Upper lobe of left lung (tissue), 6 donors: Measurements from ENCODE around the gene BMPR2. TPM values are rescaled to one million over a fixed set of nuclear protein-coding genes. Genes with fewer than 3 reads are reported as not detected.

Source experiments
- ATAC-seq, 2 donors: fragments of 200-7000 bp; cut with Tn5 transposase; one replicate each; pipeline ENCODE4 v1.9.1; 2022; ENCODE audit warnings: mild to moderate bottlenecking in 2 of 2, moderate library complexity in 2 of 2; ENCODE audit not compliant: low FRiP score in 2 of 2
- DNase-seq, 2 donors: peaks; one replicate each; pipeline ENCODE4 v3.0.0-alpha.2; 2019 to 2020
- H3K27ac ChIP-seq, 4 donors: fragments of 200-600 bp; sonication (generic); one replicate each; pipeline ENCODE4 v1.5.1; 2016 to 2019
- H3K27me3 ChIP-seq, 4 donors: fragments of 200-600 bp; sonication (generic); one replicate each; pipeline ENCODE4 v1.5.1; 2017 to 2019
- H3K36me3 ChIP-seq, 4 donors: fragments of 200-600 bp; sonication (generic); one replicate each; pipeline ENCODE4 v1.5.1; 2016 to 2019
- H3K4me1 ChIP-seq, 4 donors: fragments of 200-600 bp; sonication (generic); one replicate each; pipeline ENCODE4 v1.5.1; 2018 to 2019
- H3K4me3 ChIP-seq, 4 donors: fragments of 200-600 bp; sonication (generic); one replicate each; pipeline ENCODE4 v1.5.1; 2017 to 2019; ENCODE audit warnings: mild to moderate bottlenecking in 2 of 4, moderate library complexity in 1 of 4
- H3K9me3 ChIP-seq, 4 donors: fragments of 200-600 bp; sonication (generic); one replicate each; pipeline ENCODE4 v1.5.1; 2018 to 2019
- CTCF ChIP-seq, 6 experiments: fragments of 450-650 bp in 4 of 6; fragments of 200-600 bp in 2 of 6; sonication (generic) in 2 of 6; IDR thresholded peaks; one replicate each; pipeline ENCODE4 v1.5.1; 2016 to 2019; ENCODE audit warnings: antibody characterized with exemption in 6 of 6
- EP300 ChIP-seq, 4 donors: sonication (generic); formaldehyde crosslinking; IDR thresholded peaks; one replicate each; pipeline ENCODE4 v1.5.1; 2017; ENCODE audit warnings: antibody characterized with exemption in 4 of 4, control low read depth in 2 of 4
- POLR2A ChIP-seq, 4 donors: fragments of 450-650 bp; IDR thresholded peaks; one replicate each; pipeline ENCODE4 v1.5.1; 2016 to 2017; ENCODE audit warnings: antibody characterized with exemption in 4 of 4, mild to moderate bottlenecking in 2 of 4
- POLR2AphosphoS5 ChIP-seq, 2 donors: sonication (generic); formaldehyde crosslinking; IDR thresholded peaks; one replicate each; pipeline ENCODE4 v1.5.1; 2017; ENCODE audit warnings: antibody characterized with exemption in 2 of 2
- WGBS, 2 donors: methylation state at CpG; one replicate each; pipeline ENCODE4 v1.1.5; 2017 to 2018; 5-methylcytosine and 5-hydroxymethylcytosine counted together
- total RNA-seq, 6 donors: library from RNA; depleted of rRNA in 4 of 6; stranded (reverse); fragments of >200 nt in 4 of 6; gene quantifications; one replicate each; pipeline versions ENCODE4 v1.1.0 to v1.2.1, GENCODE V29; 2016 to 2021
- donor health status: DM: no; HTN: no; CAD: no; lungs with moderate emphysema.
- donor health status: DM: no; HTN: yes; CAD: no; lungs with severe emphysema.

BMPR2 gene
- total RNA-seq, 6 donors from 2014 or later, result 23.0 to 133 (median 77.2) TPM

- DNase-seq (no peak), ATAC-seq (no peak)
- TF ChIP-seq CTCF (IDR thresholded peaks at IDR 0.05) (no peak), POLR2AphosphoS5 (IDR thresholded peaks at IDR 0.05) (no peak), EP300 (IDR thresholded peaks at IDR 0.05) (no peak), POLR2A (IDR thresholded peaks at IDR 0.05) (no peak)
- Histone ChIP-seq H3K36me3 (no peaks in the 10 kb centered on the region), H3K27me3 (no peaks in the 10 kb centered on the region), H3K4me1 (peaks cover 7 to 10% (median 9%) of the 10 kb centered on the region in 4 donors), H3K27ac (no peak overlapping the region), H3K9me3 (no peaks in the 10 kb centered on the region), H3K4me3 (no peak overlapping the region)
- WGBS, 2 donors, result 92% methylated on average over 2 of the region's 2 CpGs
Observed at GRCh38 chr2:202592566-202592965, 216.4 kb downstream of the BMPR2 start.

- H3K9me3 ChIP-seq, result no peaks in the 10 kb centered on the region
- H3K4me3 ChIP-seq, result no peak overlapping the region
- no peak overlapping the region for H3K27ac ChIP-seq
- 83 to 88% methylated on average over 2 of the region's 2 CpGs for WGBS, 2 donors
- no peaks in the 10 kb centered on the region for H3K36me3 ChIP-seq
- DNase-seq, result no peak
- H3K27me3 ChIP-seq, result no peaks in the 10 kb centered on the region
- TF ChIP-seq POLR2AphosphoS5 (IDR thresholded peaks at IDR 0.05) (no peak), EP300 (IDR thresholded peaks at IDR 0.05) (no peak), CTCF (IDR thresholded peaks at IDR 0.05) (no peak), POLR2A (IDR thresholded peaks at IDR 0.05) (no peak)
- ATAC-seq, result no peak
- H3K4me1 ChIP-seq, result no peaks in the 10 kb centered on the region
Observed at GRCh38 chr2:202599105-202599504, 223.0 kb downstream of the BMPR2 start.

GRCh38 chr2:202599911-202600310 is 223.8 kb downstream of the BMPR2 start:
- Histone ChIP-seq H3K9me3 (no peaks in the 10 kb centered on the region), H3K36me3 (no peaks in the 10 kb centered on the region), H3K4me3 (no peak overlapping the region), H3K27me3 (no peaks in the 10 kb centered on the region), H3K27ac (peak overlapping the region in 1 of 4 donors; percentile 40), H3K4me1 (no peaks in the 10 kb centered on the region)
- WGBS, 2 donors, result 57 to 68% methylated on average over 4 of the region's 4 CpGs
- TF ChIP-seq EP300 (IDR thresholded peaks at IDR 0.05), result no peak
- TF ChIP-seq POLR2A (IDR thresholded peaks at IDR 0.05), result no peak
- no peak for TF ChIP-seq POLR2AphosphoS5 (IDR thresholded peaks at IDR 0.05)
- no peak for TF ChIP-seq CTCF (IDR thresholded peaks at IDR 0.05)
- DNase-seq, result no peak
- no peak for ATAC-seq

DNA sequence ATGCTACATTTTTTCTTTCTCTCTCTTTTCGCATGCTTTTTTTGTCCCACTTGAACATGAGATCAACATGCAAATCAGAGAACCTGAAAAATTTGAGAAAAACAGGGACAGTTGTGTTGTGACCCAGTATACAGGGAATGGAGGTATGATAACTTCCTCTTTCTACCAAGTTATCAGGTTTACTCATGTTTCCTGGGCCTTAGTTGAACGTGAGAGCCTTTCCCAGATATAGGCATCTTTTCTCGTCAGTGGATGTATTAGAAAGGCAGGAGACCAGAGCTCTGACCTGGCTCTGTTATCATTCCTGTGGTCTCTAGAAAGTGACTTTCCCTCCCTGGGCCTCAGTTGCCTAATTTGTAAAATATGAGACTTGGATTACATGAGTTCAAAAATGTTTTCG is 228.6 kb downstream of the BMPR2 start:
- H3K27ac ChIP-seq, result no peak overlapping the region
- ATAC-seq (no peak), DNase-seq (no peak)
- H3K27me3 ChIP-seq, result no peaks in the 10 kb centered on the region
- peaks cover 0 to 10% (median 0%) of the 10 kb centered on the region in 4 donors for H3K4me1 ChIP-seq
- no peak overlapping the region for H3K4me3 ChIP-seq
- H3K36me3 ChIP-seq, result no peaks in the 10 kb centered on the region
- H3K9me3 ChIP-seq, result no peaks in the 10 kb centered on the region
- TF ChIP-seq CTCF (IDR thresholded peaks at IDR 0.05), result no peak
- TF ChIP-seq EP300 (IDR thresholded peaks at IDR 0.05), result no peak
- TF ChIP-seq POLR2A (IDR thresholded peaks at IDR 0.05), result no peak
- no peak for TF ChIP-seq POLR2AphosphoS5 (IDR thresholded peaks at IDR 0.05)
- 72 to 87% methylated on average over 4 of the region's 4 CpGs for WGBS, 2 donors

DNA sequence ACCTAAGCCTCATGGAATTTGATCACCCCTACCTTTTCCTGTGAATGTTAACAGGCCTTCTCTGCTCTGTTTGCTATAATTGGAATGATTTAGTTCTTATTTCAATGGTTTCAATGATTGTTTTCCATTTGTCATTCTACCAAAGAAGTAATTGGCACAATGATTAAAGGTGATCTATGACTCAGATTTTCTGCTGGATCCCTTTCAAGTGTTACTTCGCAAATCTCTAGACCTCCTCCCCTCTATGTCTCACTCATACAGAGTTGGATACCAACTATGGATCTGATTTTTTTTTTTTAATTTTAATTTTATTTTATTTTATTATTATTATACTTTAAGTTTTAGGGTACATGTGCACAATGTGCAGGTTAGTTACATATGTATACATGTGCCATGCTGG is 229.0 kb downstream of the BMPR2 start:
- no peaks in the 10 kb centered on the region for H3K27me3 ChIP-seq
- no peaks in the 10 kb centered on the region for H3K36me3 ChIP-seq
- H3K27ac ChIP-seq, result no peak overlapping the region
- peaks cover 0 to 15% (median 0%) of the 10 kb centered on the region in 4 donors for H3K4me1 ChIP-seq
- 82 to 100% methylated on average over 1 of the region's 1 CpG for WGBS, 2 donors
- no peak for ATAC-seq
- H3K9me3 ChIP-seq, result no peaks in the 10 kb centered on the region
- no peak for DNase-seq
- no peak for TF ChIP-seq CTCF (IDR thresholded peaks at IDR 0.05)
- no peak for TF ChIP-seq POLR2A (IDR thresholded peaks at IDR 0.05)
- no peak for TF ChIP-seq EP300 (IDR thresholded peaks at IDR 0.05)
- TF ChIP-seq POLR2AphosphoS5 (IDR thresholded peaks at IDR 0.05), result no peak
- H3K4me3 ChIP-seq, result no peak overlapping the region
